MM.1S (cell line): Measurements from ENCODE around the gene NCKAP5.

ENCODE experiments used
- DNase-seq: peaks from one replicate; pipeline ENCODE4 v3.0.0-alpha.2; 2015
- H2AFZ ChIP-seq: fragments of 300-600 bp; sonication (generic); 2 replicates; pipeline ENCODE4 v1.6.0; 2016; ENCODE audit warnings: antibody characterized with exemption, low read length
- H3F3A ChIP-seq: fragments of 300-600 bp; sonication (generic); 2 replicates; pipeline ENCODE4 v1.6.1; 2016; ENCODE audit warnings: mild to moderate bottlenecking, antibody characterized with exemption, low read length, moderate library complexity, mixed read lengths; ENCODE audit not compliant: insufficient read depth
- H3K27ac ChIP-seq: fragments of 300-600 bp; sonication (generic); 2 replicates; pipeline ENCODE4 v1.5.1; 2016; ENCODE audit warnings: mild to moderate bottlenecking, low read length
- H3K27me3 ChIP-seq: fragments of 300-600 bp; sonication (generic); replicated peaks from 2 replicates; pipeline ENCODE4 v1.6.0; 2016; ENCODE audit warnings: low read length; ENCODE audit not compliant: insufficient read depth
- H3K36me3 ChIP-seq: fragments of 300-600 bp; sonication (generic); replicated peaks from 2 replicates; pipeline ENCODE4 v1.6.1; 2016; ENCODE audit warnings: mild to moderate bottlenecking, low read length, mixed read lengths; ENCODE audit not compliant: insufficient read depth
- H3K4me1 ChIP-seq: fragments of 300-600 bp; sonication (generic); 2 replicates; pipeline ENCODE4 v1.6.1; 2016; ENCODE audit warnings: low read length, mixed read lengths
- H3K4me2 ChIP-seq: fragments of 300-600 bp; sonication (generic); 2 replicates; pipeline ENCODE4 v1.6.0; 2016; ENCODE audit warnings: low read depth, low read length
- H3K4me3 ChIP-seq: fragments of 300-600 bp; sonication (generic); 2 replicates; pipeline ENCODE4 v1.5.1; 2016; ENCODE audit warnings: low read length, mixed read lengths
- H3K79me2 ChIP-seq: fragments of 300-600 bp; sonication (generic); 2 replicates; pipeline ENCODE4 v1.6.1; 2016; ENCODE audit warnings: mixed run types, low read length, mixed read lengths
- H3K9ac ChIP-seq: fragments of 300-600 bp; sonication (generic); 2 replicates; pipeline ENCODE4 v1.6.1; 2016; ENCODE audit warnings: low read length, mixed read lengths
- H3K9me2 ChIP-seq: fragments of 300-600 bp; sonication (generic); replicated peaks from 2 replicates; pipeline ENCODE4 v1.6.1; 2016; ENCODE audit warnings: mild to moderate bottlenecking, low read length, mixed read lengths; ENCODE audit not compliant: insufficient read depth
- H3K9me3 ChIP-seq: fragments of 300-600 bp; sonication (generic); replicated peaks from 2 replicates; pipeline ENCODE4 v1.6.1; 2016; ENCODE audit warnings: mild to moderate bottlenecking, low read length, mixed read lengths; ENCODE audit not compliant: insufficient read depth
- H4K20me1 ChIP-seq: fragments of 300-600 bp; sonication (generic); 2 replicates; pipeline ENCODE4 v1.6.1; 2016; ENCODE audit warnings: mild to moderate bottlenecking, low read length, moderate library complexity, mixed read lengths; ENCODE audit not compliant: insufficient read depth
- EZH2 ChIP-seq: fragments of 300-600 bp; sonication (generic); optimal IDR thresholded peaks from 2 replicates; pipeline ENCODE3; 2017; ENCODE audit warnings: low read depth, mild to moderate bottlenecking, antibody characterized with exemption, low read length, mixed read lengths
- EZH2phosphoT487 ChIP-seq: fragments of 300-600 bp; sonication (generic); IDR thresholded peaks from 2 replicates; pipeline ENCODE4 v1.6.1; 2018; ENCODE audit warnings: antibody characterized with exemption, low read length
- TF ChIP-seq, protein P1 (sequence below): fragments of 300-600 bp; sonication (generic); IDR thresholded peaks from 2 replicates; pipeline ENCODE4 v1.5.1; 2016; ENCODE audit warnings: antibody characterized with exemption, low read length, mixed read lengths

Gene NCKAP5

DNA sequence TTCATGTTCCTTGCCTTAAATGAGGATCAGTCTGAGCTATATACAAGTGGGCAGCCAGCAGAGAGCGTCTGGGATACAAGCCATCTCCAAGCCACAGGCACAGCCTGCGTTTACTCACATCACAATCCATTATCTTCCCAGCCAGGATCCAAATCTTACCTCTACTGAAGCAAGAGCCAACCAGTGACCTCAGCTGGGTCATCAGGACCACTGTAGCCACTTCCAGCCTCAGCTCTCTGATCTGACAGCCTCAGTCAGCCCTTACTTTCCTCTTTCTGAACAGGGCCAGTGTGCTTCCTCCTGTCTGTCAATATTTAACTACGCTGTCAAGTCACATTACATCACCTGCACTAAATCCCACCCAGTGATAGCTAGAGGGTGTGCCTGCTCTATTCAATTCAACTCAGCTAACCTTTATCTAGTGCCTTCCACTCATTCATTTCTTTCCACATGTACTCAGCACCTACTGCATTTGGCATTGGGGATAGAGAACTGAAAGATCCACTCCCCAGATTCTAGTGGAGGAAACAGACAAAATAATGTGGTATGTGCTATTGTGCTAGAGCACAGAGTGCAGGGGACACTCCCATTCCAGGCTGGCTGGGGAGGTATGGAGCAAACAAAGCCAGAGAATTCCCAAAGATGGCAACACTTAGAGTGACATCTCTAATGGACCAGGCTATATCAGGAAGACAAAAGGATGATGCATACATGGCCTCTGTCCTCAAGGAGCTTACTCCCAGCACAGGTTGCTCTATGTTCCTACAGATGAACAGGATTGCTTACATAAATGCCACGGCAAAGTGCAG lies 146.5 kb downstream of the NCKAP5 start:
- DNase-seq, result no peak
- no peak overlapping the region for H3K9ac ChIP-seq
- H4K20me1 ChIP-seq, result no peaks in the 10 kb centered on the region

DNA sequence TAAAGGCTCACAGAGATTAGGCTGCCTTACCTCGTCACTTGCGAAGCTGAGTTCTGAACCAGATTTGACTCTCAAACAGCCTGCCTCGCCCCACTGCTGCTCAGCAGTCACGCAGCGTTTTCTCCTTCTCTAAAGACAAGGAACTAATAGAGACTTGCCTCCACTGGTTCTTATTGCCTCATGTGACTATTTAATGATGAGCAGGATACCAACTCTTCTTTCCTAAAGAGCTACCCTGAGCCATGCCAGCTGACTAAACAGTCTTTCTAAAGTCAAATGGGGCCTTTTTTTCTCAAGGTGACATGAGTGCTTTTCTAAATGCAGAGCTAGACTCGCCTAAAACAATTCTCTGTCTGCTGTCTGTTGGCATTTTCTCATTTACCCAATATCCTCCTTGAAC lies 147.5 kb downstream of the NCKAP5 start:
- Histone ChIP-seq H3F3A (no peaks in the 10 kb centered on the region), H3K27ac (no peak overlapping the region), H3K4me2 (no peak overlapping the region), H2AFZ (no peak overlapping the region), H3K4me3 (no peak overlapping the region), H3K79me2 (no peaks in the 10 kb centered on the region), H3K4me1 (no peaks in the 10 kb centered on the region), H3K9me3 (no peaks in the 10 kb centered on the region), H3K36me3 (no peaks in the 10 kb centered on the region), H3K9me2 (no peaks in the 10 kb centered on the region), H3K27me3 (no peaks in the 10 kb centered on the region), H4K20me1 (no peaks in the 10 kb centered on the region), H3K9ac (no peak overlapping the region)
- no peak for DNase-seq
- no peak for TF ChIP-seq EZH2
- TF ChIP-seq, protein P1, sequence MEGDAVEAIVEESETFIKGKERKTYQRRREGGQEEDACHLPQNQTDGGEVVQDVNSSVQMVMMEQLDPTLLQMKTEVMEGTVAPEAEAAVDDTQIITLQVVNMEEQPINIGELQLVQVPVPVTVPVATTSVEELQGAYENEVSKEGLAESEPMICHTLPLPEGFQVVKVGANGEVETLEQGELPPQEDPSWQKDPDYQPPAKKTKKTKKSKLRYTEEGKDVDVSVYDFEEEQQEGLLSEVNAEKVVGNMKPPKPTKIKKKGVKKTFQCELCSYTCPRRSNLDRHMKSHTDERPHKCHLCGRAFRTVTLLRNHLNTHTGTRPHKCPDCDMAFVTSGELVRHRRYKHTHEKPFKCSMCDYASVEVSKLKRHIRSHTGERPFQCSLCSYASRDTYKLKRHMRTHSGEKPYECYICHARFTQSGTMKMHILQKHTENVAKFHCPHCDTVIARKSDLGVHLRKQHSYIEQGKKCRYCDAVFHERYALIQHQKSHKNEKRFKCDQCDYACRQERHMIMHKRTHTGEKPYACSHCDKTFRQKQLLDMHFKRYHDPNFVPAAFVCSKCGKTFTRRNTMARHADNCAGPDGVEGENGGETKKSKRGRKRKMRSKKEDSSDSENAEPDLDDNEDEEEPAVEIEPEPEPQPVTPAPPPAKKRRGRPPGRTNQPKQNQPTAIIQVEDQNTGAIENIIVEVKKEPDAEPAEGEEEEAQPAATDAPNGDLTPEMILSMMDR, result no peak

More for the DNA sequence above, 146.5 kb downstream of the NCKAP5 start:
- Histone ChIP-seq H3K4me3 (no peak overlapping the region), H3K4me2 (no peak overlapping the region), H3K4me1 (no peaks in the 10 kb centered on the region), H3F3A (no peaks in the 10 kb centered on the region), H3K9me2 (no peaks in the 10 kb centered on the region), H3K27me3 (no peaks in the 10 kb centered on the region), H3K9me3 (no peaks in the 10 kb centered on the region), H3K79me2 (no peaks in the 10 kb centered on the region), H3K27ac (no peak overlapping the region), H2AFZ (no peak overlapping the region), H3K36me3 (no peaks in the 10 kb centered on the region)
- TF ChIP-seq EZH2 (no peak), EZH2phosphoT487 (no peak)

DNA sequence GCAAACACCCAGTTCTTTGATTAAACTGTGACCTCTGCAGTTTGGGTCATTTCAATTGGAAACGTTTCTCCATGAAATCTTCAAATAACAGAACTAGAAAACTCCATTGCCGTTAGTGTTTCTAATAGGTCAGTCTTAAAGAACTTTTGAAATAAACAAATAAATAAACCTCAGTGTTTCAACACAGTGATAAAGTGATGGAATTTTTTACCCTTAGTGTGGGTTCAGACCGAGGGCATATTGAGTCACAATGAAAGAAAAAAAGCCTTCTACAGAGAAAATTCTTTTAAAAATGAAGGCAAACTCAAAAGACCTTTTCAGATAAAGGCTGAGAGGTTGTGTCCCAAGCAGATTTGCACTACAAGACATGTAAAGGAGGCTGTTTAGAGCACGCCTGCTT lies 149.6 kb downstream of the NCKAP5 start:
- TF ChIP-seq, protein P1, result no peak
- TF ChIP-seq EZH2 (no peak), EZH2phosphoT487 (no peak)
- Histone ChIP-seq H2AFZ (no peak overlapping the region), H3F3A (no peaks in the 10 kb centered on the region), H3K4me3 (no peak overlapping the region), H3K9me2 (no peaks in the 10 kb centered on the region), H3K27ac (no peak overlapping the region), H3K27me3 (no peaks in the 10 kb centered on the region), H3K9me3 (no peaks in the 10 kb centered on the region), H3K79me2 (no peaks in the 10 kb centered on the region), H3K4me1 (no peaks in the 10 kb centered on the region), H3K4me2 (no peak overlapping the region), H3K9ac (no peak overlapping the region), H4K20me1 (no peaks in the 10 kb centered on the region), H3K36me3 (no peaks in the 10 kb centered on the region)
- no peak for DNase-seq

DNA sequence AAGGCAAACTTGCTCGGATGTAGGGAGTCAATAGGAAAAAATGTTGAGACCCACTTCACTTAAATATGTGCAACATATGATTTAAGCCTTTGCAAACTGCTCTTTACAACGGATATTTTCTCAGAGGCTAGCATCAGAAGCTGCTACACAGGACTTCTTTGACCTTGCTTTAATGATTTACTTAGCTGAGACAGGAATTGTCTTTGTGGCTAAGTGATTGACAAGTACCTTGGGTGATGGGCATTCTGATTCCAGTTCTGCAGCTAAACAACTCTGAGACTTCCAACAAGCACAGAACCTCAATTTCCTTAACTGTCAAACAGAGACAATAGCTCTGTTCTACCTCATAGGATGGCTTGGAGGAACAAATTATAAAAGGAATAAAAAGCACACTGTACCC lies 150.2 kb downstream of the NCKAP5 start:
- DNase-seq, result no peak
- no peaks in the 10 kb centered on the region for H3F3A ChIP-seq

More for the DNA sequence above, 150.2 kb downstream of the NCKAP5 start:
- Histone ChIP-seq H3K9me2 (no peaks in the 10 kb centered on the region), H3K27ac (no peak overlapping the region), H2AFZ (no peak overlapping the region), H3K4me3 (no peak overlapping the region), H3K9ac (no peak overlapping the region), H3K36me3 (no peaks in the 10 kb centered on the region), H3K27me3 (no peaks in the 10 kb centered on the region), H3K4me1 (no peaks in the 10 kb centered on the region), H4K20me1 (no peaks in the 10 kb centered on the region), H3K4me2 (no peak overlapping the region), H3K79me2 (no peaks in the 10 kb centered on the region), H3K9me3 (no peaks in the 10 kb centered on the region)
- no peak for TF ChIP-seq EZH2phosphoT487
- TF ChIP-seq, protein P1, result no peak
- TF ChIP-seq EZH2, result no peak
